IMR-90 (cell line): ENCODE results near the gene EXOSC3. TPM values are rescaled to one million over a fixed set of nuclear protein-coding genes. Genes with fewer than 3 reads are reported as not detected.

Experiments
- ATAC-seq: fragments of 200-7000 bp; cut with Tn5 transposase; 2 replicates; pipeline ENCODE4 v1.9.1; 2020; ENCODE audit warnings: low read depth, mild to moderate bottlenecking, moderate library complexity
- BruUV-seq: library from RNA; stranded (reverse); fragments of 400-500 nt; replicated peaks from 2 replicates; lab custom pipeline; 2021; lab: Mats Ljungman, UMichigan
- CTCF ChIA-PET: fragments of 300-600 bp; formaldehyde crosslinking; extraction: SDS; loops from one replicate; lab custom pipeline; 2021; ENCODE audit warnings: antibody characterized with exemption; lab: Yijun Ruan, JAX
- POLR2A ChIA-PET: fragments of 300-600 bp; sonication (Branson Sonifier 250); formaldehyde crosslinking; loops from one replicate; lab custom pipeline; 2022; ENCODE audit warnings: antibody characterized with exemption; ENCODE audit not compliant: unreplicated experiment; lab: Charles Lee
- DNase-seq: peaks from one replicate; pipeline ENCODE4 v3.0.0; 2013
- H2AFZ ChIP-seq: replicated peaks from 2 replicates; pipeline ENCODE3; 2013; ENCODE audit warnings: low read length, mild to moderate bottlenecking; ENCODE audit not compliant: poor library complexity
- H2AK5ac ChIP-seq: 2 replicates; pipeline ENCODE4 v1.6.1; 2013; ENCODE audit warnings: low read depth, low read length, inconsistent platforms
- H2AK9ac ChIP-seq: replicated peaks from 2 replicates; pipeline ENCODE3; 2013; ENCODE audit warnings: mild to moderate bottlenecking, low read depth, low read length, moderate library complexity; ENCODE audit not compliant: poor library complexity
- H2BK120ac ChIP-seq: 2 replicates; pipeline ENCODE4 v1.6.1; 2013; ENCODE audit warnings: low read depth, low read length, inconsistent platforms
- H2BK15ac ChIP-seq: 3 replicates; pipeline ENCODE4 v1.6.1; 2013; ENCODE audit warnings: low read depth, low read length, inconsistent platforms
- H2BK20ac ChIP-seq: 2 replicates; pipeline ENCODE4 v1.6.1; 2013; ENCODE audit warnings: low read depth, mild to moderate bottlenecking, inconsistent platforms, low read length, moderate library complexity
- H2BK5ac ChIP-seq: 2 replicates; pipeline ENCODE4 v1.6.1; 2013; ENCODE audit warnings: mild to moderate bottlenecking, low read depth, low read length, inconsistent platforms; ENCODE audit not compliant: poor library complexity, severe bottlenecking
- H3K14ac ChIP-seq: replicated peaks from 2 replicates; pipeline ENCODE4 v1.6.1; 2013; ENCODE audit warnings: low read depth, low read length, inconsistent platforms
- H3K18ac ChIP-seq: 2 replicates; pipeline ENCODE4 v1.6.1; 2013; ENCODE audit warnings: low read depth, low read length, control low read depth
- H3K23ac ChIP-seq: 2 replicates; pipeline ENCODE4 v1.6.1; 2013; ENCODE audit warnings: low read depth, low read length, inconsistent platforms
- H3K27ac ChIP-seq: 2 replicates; pipeline ENCODE4 v1.5.1; 2013; ENCODE audit warnings: mild to moderate bottlenecking, control low read depth, low read length; ENCODE audit not compliant: insufficient read depth
- H3K27me3 ChIP-seq: 2 replicates; pipeline ENCODE4 v1.6.1; 2013; ENCODE audit warnings: low read length; ENCODE audit not compliant: control insufficient read depth, insufficient read depth
- H3K36me3 ChIP-seq: 2 replicates; pipeline ENCODE4 v1.6.1; 2013; ENCODE audit warnings: low read length, mixed read lengths; ENCODE audit not compliant: control insufficient read depth, insufficient read depth
- H3K4ac ChIP-seq: 2 replicates; pipeline ENCODE4 v1.6.1; 2013; ENCODE audit warnings: low read depth, low read length, inconsistent platforms
- H3K4me1 ChIP-seq: 2 replicates; pipeline ENCODE4 v1.6.1; 2013; ENCODE audit warnings: low read length, mixed read lengths; ENCODE audit not compliant: control insufficient read depth, insufficient read depth
- H3K4me2 ChIP-seq: 2 replicates; pipeline ENCODE4 v1.6.1; 2013; ENCODE audit warnings: low read depth, mild to moderate bottlenecking, control low read depth, low read length, moderate library complexity
- H3K4me3 ChIP-seq: 2 replicates; pipeline ENCODE4 v1.5.1; 2013; ENCODE audit warnings: low read depth, mild to moderate bottlenecking, control low read depth, low read length, moderate library complexity; ENCODE audit not compliant: insufficient read depth
- H3K56ac ChIP-seq: 2 replicates; pipeline ENCODE4 v1.6.1; 2013; ENCODE audit warnings: low read length, inconsistent platforms; ENCODE audit not compliant: insufficient read depth; ENCODE audit errors: extremely low read depth
- H3K79me1 ChIP-seq, 2 experiments: 2 replicates each; pipeline ENCODE4 v1.6.1; 2013; ENCODE audit warnings: low read length in 2 of 2, inconsistent platforms in 1 of 2, low read depth in 1 of 2
- H3K9ac ChIP-seq: 2 replicates; pipeline ENCODE4 v1.6.1; 2013; ENCODE audit warnings: low read depth, low read length, control low read depth
- H3K9me1 ChIP-seq: 2 replicates; pipeline ENCODE4 v1.6.1; 2013; ENCODE audit warnings: low read length, inconsistent platforms; ENCODE audit not compliant: insufficient read depth
- H3K9me3 ChIP-seq: 2 replicates; pipeline ENCODE4 v1.6.1; 2013; ENCODE audit warnings: low read length; ENCODE audit not compliant: control insufficient read depth, insufficient read depth
- H4K20me1 ChIP-seq: 2 replicates; pipeline ENCODE4 v1.6.1; 2013; ENCODE audit warnings: low read length, inconsistent platforms; ENCODE audit not compliant: insufficient read depth
- H4K5ac ChIP-seq: 2 replicates; pipeline ENCODE4 v1.6.1; 2013; ENCODE audit warnings: mild to moderate bottlenecking, low read depth, low read length, control low read depth
- H4K8ac ChIP-seq, 2 experiments: 2 replicates each; pipeline ENCODE4 v1.6.1; 2013; ENCODE audit warnings: low read depth in 2 of 2, low read length in 2 of 2, control low read depth in 1 of 2, inconsistent platforms in 1 of 2
- H4K91ac ChIP-seq: 2 replicates; pipeline ENCODE4 v1.6.1; 2013; ENCODE audit warnings: low read depth, low read length, inconsistent platforms; ENCODE audit not compliant: insufficient read depth
- BHLHE40 ChIP-seq: fragments of 150-350 bp; IDR thresholded peaks from 2 replicates; pipeline ENCODE4 v1.6.1; 2016; ENCODE audit warnings: mild to moderate bottlenecking, low read depth, low read length
- CEBPB ChIP-seq: IDR thresholded peaks from 2 replicates; pipeline ENCODE4 v1.6.1; 2012; ENCODE audit warnings: low read depth, low read length, improper control_type of control experiment
- CHD1 ChIP-seq: IDR thresholded peaks from 2 replicates; pipeline ENCODE4 v1.6.1; 2012; ENCODE audit warnings: low read depth, low read length, improper control_type of control experiment
- FOS ChIP-seq: fragments of 150-350 bp; IDR thresholded peaks from 2 replicates; pipeline ENCODE4 v1.6.1; 2016; ENCODE audit warnings: low read depth, low read length
- MAFK ChIP-seq: IDR thresholded peaks from 2 replicates; pipeline ENCODE4 v1.6.1; 2012; ENCODE audit warnings: low read depth, low read length, improper control_type of control experiment
- MAZ ChIP-seq: IDR thresholded peaks from 2 replicates; pipeline ENCODE4 v1.6.1; 2012; ENCODE audit warnings: low read depth, mild to moderate bottlenecking, low read length, improper control_type of control experiment, moderate library complexity, borderline replicate concordance
- MXI1 ChIP-seq: IDR thresholded peaks from 2 replicates; pipeline ENCODE4 v1.6.1; 2012; ENCODE audit warnings: low read depth, mild to moderate bottlenecking, low read length, moderate library complexity, borderline replicate concordance
- NFE2L2 ChIP-seq: fragments of 150-350 bp; IDR thresholded peaks from 2 replicates; pipeline ENCODE4 v1.6.1; 2016; ENCODE audit warnings: low read depth, mild to moderate bottlenecking, low read length
- POLR2A ChIP-seq: IDR thresholded peaks from 2 replicates; pipeline ENCODE4 v1.6.1; 2012; ENCODE audit warnings: mild to moderate bottlenecking, low read depth, low read length
- RAD21 ChIP-seq: IDR thresholded peaks from 2 replicates; pipeline ENCODE4 v1.6.1; 2012; ENCODE audit warnings: low read length, improper control_type of control experiment
- RCOR1 ChIP-seq: IDR thresholded peaks from 2 replicates; pipeline ENCODE4 v1.6.1; 2012; ENCODE audit warnings: mild to moderate bottlenecking, low read length, improper control_type of control experiment; ENCODE audit not compliant: insufficient replicate concordance
- RFX5 ChIP-seq: IDR thresholded peaks from 2 replicates; pipeline ENCODE4 v1.8.0; 2012; ENCODE audit warnings: low read depth, mild to moderate bottlenecking, low read length, moderate library complexity
- SMC3 ChIP-seq: fragments of 150-350 bp; IDR thresholded peaks from 2 replicates; pipeline ENCODE4 v1.6.1; 2016; ENCODE audit warnings: low read depth, mild to moderate bottlenecking, antibody characterized with exemption, low read length, moderate library complexity
- WGBS, 2 experiments: methylation state at CpG; one replicate each; pipeline versions ENCODE4 v1.1.5 to v1.1.7; 2013; ENCODE audit warnings: missing lambda C conversion rate in 2 of 2; ENCODE audit not compliant: insufficient read length in 1 of 2; ENCODE audit errors: extremely low coverage in 2 of 2; 5-methylcytosine and 5-hydroxymethylcytosine counted together
- dilution Hi-C: fragments of 300-500 bp; cut with HindIII; formaldehyde crosslinking; loops from one replicate; pipeline ENCODE4 v1.14.3; 2018; ENCODE audit warnings: low sequenced_read_pairs; ENCODE audit not compliant: unreplicated experiment
- in situ Hi-C: fragments of 300-500 bp; cut with MboI; formaldehyde crosslinking; loops from 3 replicates; pipeline ENCODE4 v1.14.3; 2019; ENCODE audit warnings: low sequenced_read_pairs, inconsistent platforms, mixed read lengths
- intact Hi-C: fragments of 100-400 bp; cut with micrococcal nuclease; formaldehyde crosslinking; loops from 2 replicates; pipeline ENCODE4 v1.10.0; 2022
- polyA plus RNA-seq, 3 experiments: library from polyadenylated mRNA; depleted of rRNA; stranded (reverse); fragments of >200 nt; gene quantifications; 2 replicates each; pipeline ENCODE4 v1.2.3, GENCODE V29; 2012; ENCODE audit warnings: low replicate concordance in 1 of 3
- total RNA-seq: library from RNA; depleted of rRNA; stranded (reverse); fragments of >200 nt; gene quantifications from 2 replicates; pipeline ENCODE4 v1.2.3, GENCODE V29; 2012
- TF ChIP-seq, protein P1 (sequence below): conservative IDR thresholded peaks from 2 replicates; pipeline ENCODE4 v1.5.1; 2012; ENCODE audit warnings: mild to moderate bottlenecking, low read depth, low read length, improper control_type of control experiment
- TF ChIP-seq, protein P2 (sequence below): fragments of 150-350 bp; IDR thresholded peaks from 2 replicates; pipeline ENCODE4 v1.6.1; 2017; ENCODE audit warnings: mild to moderate bottlenecking, antibody characterized with exemption, low read length, low read depth
- TF ChIP-seq, protein P3 (sequence below): fragments of 150-350 bp; IDR thresholded peaks from 2 replicates; pipeline ENCODE4 v1.6.1; 2016; ENCODE audit warnings: low read depth, mild to moderate bottlenecking, low read length, moderate library complexity, borderline replicate concordance

Gene EXOSC3
- total and polyA plus RNA-seq, 2 of the 4 experiments (the other 2 are of a cell fraction): 27.1 to 28.9 TPM

DNA sequence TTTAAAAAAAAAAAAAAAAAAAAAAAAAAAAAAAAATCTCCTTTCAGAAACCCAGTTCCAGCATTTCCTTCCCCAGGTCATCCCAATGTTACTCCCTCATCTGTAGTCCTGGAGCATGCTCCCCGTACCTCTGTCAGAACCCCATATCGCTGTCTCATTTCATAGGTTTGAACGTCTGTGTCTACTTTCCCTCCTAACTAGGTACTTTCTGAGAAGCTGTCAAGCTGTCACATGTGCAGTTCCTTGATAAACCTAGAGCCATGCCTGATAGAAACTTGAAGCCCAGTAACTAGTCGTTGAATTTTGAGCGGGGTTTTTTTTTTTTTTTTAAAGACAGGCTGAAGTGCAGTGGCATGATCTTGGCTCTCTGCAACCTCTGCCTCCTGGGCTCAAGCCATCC is 15.6 kb downstream of the EXOSC3 start:
- no peak overlapping the region for H2BK20ac ChIP-seq
- H3K4me2 ChIP-seq: no peak overlapping the region
- no peak overlapping the region for H3K27ac ChIP-seq
- no peak overlapping the region for H3K18ac ChIP-seq
- no peak overlapping the region for H3K4me3 ChIP-seq
- TF ChIP-seq BHLHE40 (no peak), FOS (no peak), POLR2A (no peak), MXI1 (no peak), RAD21 (no peak), NFE2L2 (no peak), MAZ (no peak), CEBPB (no peak), MAFK (no peak), CHD1 (no peak), RFX5 (no peak), SMC3 (no peak), RCOR1 (no peak)
- TF ChIP-seq, protein P1, sequence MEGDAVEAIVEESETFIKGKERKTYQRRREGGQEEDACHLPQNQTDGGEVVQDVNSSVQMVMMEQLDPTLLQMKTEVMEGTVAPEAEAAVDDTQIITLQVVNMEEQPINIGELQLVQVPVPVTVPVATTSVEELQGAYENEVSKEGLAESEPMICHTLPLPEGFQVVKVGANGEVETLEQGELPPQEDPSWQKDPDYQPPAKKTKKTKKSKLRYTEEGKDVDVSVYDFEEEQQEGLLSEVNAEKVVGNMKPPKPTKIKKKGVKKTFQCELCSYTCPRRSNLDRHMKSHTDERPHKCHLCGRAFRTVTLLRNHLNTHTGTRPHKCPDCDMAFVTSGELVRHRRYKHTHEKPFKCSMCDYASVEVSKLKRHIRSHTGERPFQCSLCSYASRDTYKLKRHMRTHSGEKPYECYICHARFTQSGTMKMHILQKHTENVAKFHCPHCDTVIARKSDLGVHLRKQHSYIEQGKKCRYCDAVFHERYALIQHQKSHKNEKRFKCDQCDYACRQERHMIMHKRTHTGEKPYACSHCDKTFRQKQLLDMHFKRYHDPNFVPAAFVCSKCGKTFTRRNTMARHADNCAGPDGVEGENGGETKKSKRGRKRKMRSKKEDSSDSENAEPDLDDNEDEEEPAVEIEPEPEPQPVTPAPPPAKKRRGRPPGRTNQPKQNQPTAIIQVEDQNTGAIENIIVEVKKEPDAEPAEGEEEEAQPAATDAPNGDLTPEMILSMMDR: no peak
- TF ChIP-seq, protein P2, sequence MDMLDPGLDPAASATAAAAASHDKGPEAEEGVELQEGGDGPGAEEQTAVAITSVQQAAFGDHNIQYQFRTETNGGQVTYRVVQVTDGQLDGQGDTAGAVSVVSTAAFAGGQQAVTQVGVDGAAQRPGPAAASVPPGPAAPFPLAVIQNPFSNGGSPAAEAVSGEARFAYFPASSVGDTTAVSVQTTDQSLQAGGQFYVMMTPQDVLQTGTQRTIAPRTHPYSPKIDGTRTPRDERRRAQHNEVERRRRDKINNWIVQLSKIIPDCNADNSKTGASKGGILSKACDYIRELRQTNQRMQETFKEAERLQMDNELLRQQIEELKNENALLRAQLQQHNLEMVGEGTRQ: no peak
- TF ChIP-seq, protein P3, sequence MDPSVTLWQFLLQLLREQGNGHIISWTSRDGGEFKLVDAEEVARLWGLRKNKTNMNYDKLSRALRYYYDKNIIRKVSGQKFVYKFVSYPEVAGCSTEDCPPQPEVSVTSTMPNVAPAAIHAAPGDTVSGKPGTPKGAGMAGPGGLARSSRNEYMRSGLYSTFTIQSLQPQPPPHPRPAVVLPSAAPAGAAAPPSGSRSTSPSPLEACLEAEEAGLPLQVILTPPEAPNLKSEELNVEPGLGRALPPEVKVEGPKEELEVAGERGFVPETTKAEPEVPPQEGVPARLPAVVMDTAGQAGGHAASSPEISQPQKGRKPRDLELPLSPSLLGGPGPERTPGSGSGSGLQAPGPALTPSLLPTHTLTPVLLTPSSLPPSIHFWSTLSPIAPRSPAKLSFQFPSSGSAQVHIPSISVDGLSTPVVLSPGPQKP: no peak
- dilution Hi-C loops (no loop called here), intact Hi-C loops (no loop called here), in situ Hi-C loops (no loop called here)
- BruUV-seq: no TSS peak
- no peak overlapping the region for H2BK15ac ChIP-seq
- H3K4me1 ChIP-seq: peaks cover 3% of the 10 kb centered on the region
- no peak overlapping the region for H4K5ac ChIP-seq
- H2BK120ac ChIP-seq: no peak overlapping the region
- CTCF ChIA-PET: no interaction called here
- H3K27me3 ChIP-seq: no peaks in the 10 kb centered on the region
- no peak overlapping the region for H4K8ac ChIP-seq
- 100% methylated on average over 3 of the region's 5 CpGs; no CpG with 5 or more reads in 1 of the 2 experiments for WGBS, 2 experiments
- peaks cover 8% of the 10 kb centered on the region; the same call in 1 of the 2 replicates for H3K9me1 ChIP-seq
- H3K9me3 ChIP-seq: no peaks in the 10 kb centered on the region
- no peaks in the 10 kb centered on the region for H4K20me1 ChIP-seq
- no peak overlapping the region for H4K91ac ChIP-seq
- H2AK9ac ChIP-seq: no peak overlapping the region
- H2AFZ ChIP-seq: no peak overlapping the region
- ATAC-seq (no peak), DNase-seq (no peak)
- H3K36me3 ChIP-seq: peaks cover 20% of the 10 kb centered on the region
- no peak overlapping the region for H3K14ac ChIP-seq
- no peak overlapping the region for H3K4ac ChIP-seq
- H2BK5ac ChIP-seq: no peak overlapping the region
- no peak overlapping the region for H3K23ac ChIP-seq
- no peak overlapping the region for H3K56ac ChIP-seq
- POLR2A ChIA-PET: no interaction called here
- peaks cover 8 to 11% of the 10 kb centered on the region in 2 experiments; a peak in 2 of 4 replicates for H3K79me1 ChIP-seq
- no peak overlapping the region for H2AK5ac ChIP-seq
- H3K9ac ChIP-seq: no peak overlapping the region
